ENCODE data around the gene C10orf53.
"Not testable (repeated sequence)": the region's sequence is repeated elsewhere in the genome, so short reads cannot be mapped to it uniquely, and the experiment has no call there.

C10orf53 gene

DNA sequence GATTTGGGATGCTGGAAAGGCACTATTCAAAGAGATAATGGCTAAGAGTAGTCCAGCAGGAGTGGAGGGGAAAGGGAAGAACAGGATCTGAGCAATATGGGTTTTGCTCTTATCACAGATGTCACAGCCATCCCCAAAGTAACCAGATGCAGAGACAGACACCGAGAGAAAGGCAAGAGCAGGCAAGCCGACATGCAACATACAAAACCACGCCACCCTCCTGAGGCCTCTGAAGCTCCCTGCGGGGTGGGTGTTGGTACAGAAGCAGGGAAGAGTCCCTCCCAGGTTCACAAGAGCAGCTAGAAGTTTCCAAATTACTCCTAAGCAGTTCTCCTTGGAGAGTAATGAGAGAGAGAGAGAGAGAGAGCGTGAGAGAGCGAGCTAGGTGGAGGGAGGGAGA is 10.8 kb upstream of the C10orf53 start:
- no peak overlapping the region for H3K4me3 ChIP-seq (ENCODE audit: low read depth, low read length)
- POLR2A ChIA-PET: no interaction called here
- H3K4me1 ChIP-seq (ENCODE audit: control insufficient read depth, insufficient read depth, low read length): no peaks in the 10 kb centered on the region
- TF ChIP-seq ZNF664 (tag by site-specific recombination; IDR thresholded peaks at IDR 0.05): no peak
- no peak for TF ChIP-seq ZNF394 (tag by site-specific recombination; IDR thresholded peaks at IDR 0.05; ENCODE audit: borderline replicate concordance)
- TF ChIP-seq ZNF169 (tag by site-specific recombination; IDR thresholded peaks at IDR 0.05): no peak
- TF ChIP-seq ZNF530 (tag by site-specific recombination; IDR thresholded peaks at IDR 0.05; ENCODE audit: low read depth): no peak
- TF ChIP-seq, protein P1, sequence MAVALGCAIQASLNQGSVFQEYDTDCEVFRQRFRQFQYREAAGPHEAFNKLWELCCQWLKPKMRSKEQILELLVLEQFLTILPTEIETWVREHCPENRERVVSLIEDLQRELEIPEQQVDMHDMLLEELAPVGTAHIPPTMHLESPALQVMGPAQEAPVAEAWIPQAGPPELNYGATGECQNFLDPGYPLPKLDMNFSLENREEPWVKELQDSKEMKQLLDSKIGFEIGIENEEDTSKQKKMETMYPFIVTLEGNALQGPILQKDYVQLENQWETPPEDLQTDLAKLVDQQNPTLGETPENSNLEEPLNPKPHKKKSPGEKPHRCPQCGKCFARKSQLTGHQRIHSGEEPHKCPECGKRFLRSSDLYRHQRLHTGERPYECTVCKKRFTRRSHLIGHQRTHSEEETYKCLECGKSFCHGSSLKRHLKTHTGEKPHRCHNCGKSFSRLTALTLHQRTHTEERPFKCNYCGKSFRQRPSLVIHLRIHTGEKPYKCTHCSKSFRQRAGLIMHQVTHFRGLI (tag by site-specific recombination; IDR thresholded peaks at IDR 0.05): no peak
- no peak for TF ChIP-seq ZNF404 (tag by site-specific recombination; IDR thresholded peaks at IDR 0.05)
- no peak for TF ChIP-seq ZNF223 (tag by site-specific recombination; IDR thresholded peaks at IDR 0.05)
- no peak for TF ChIP-seq ZSCAN23 (tag by site-specific recombination; IDR thresholded peaks at IDR 0.05)
- no peak for TF ChIP-seq ZFP3 (tag by site-specific recombination; IDR thresholded peaks at IDR 0.05; ENCODE audit: low read depth)
- TF ChIP-seq, protein P2, sequence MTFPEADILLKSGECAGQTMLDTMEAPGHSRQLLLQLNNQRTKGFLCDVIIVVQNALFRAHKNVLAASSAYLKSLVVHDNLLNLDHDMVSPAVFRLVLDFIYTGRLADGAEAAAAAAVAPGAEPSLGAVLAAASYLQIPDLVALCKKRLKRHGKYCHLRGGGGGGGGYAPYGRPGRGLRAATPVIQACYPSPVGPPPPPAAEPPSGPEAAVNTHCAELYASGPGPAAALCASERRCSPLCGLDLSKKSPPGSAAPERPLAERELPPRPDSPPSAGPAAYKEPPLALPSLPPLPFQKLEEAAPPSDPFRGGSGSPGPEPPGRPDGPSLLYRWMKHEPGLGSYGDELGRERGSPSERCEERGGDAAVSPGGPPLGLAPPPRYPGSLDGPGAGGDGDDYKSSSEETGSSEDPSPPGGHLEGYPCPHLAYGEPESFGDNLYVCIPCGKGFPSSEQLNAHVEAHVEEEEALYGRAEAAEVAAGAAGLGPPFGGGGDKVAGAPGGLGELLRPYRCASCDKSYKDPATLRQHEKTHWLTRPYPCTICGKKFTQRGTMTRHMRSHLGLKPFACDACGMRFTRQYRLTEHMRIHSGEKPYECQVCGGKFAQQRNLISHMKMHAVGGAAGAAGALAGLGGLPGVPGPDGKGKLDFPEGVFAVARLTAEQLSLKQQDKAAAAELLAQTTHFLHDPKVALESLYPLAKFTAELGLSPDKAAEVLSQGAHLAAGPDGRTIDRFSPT (tag by site-specific recombination; IDR thresholded peaks at IDR 0.05): no peak
- H3K27ac ChIP-seq (ENCODE audit: extremely low read depth, low read depth, low read length): no peak overlapping the region
- no peaks in the 10 kb centered on the region for H3K36me3 ChIP-seq (ENCODE audit: control insufficient read depth in 2 of 2, insufficient read depth in 1 of 2, low read length in 2 of 2)
- H3K9me3 ChIP-seq (ENCODE audit: control insufficient read depth, insufficient read depth, low read depth, low read length): no peaks in the 10 kb centered on the region
- CTCF ChIA-PET: no interaction called here

DNA sequence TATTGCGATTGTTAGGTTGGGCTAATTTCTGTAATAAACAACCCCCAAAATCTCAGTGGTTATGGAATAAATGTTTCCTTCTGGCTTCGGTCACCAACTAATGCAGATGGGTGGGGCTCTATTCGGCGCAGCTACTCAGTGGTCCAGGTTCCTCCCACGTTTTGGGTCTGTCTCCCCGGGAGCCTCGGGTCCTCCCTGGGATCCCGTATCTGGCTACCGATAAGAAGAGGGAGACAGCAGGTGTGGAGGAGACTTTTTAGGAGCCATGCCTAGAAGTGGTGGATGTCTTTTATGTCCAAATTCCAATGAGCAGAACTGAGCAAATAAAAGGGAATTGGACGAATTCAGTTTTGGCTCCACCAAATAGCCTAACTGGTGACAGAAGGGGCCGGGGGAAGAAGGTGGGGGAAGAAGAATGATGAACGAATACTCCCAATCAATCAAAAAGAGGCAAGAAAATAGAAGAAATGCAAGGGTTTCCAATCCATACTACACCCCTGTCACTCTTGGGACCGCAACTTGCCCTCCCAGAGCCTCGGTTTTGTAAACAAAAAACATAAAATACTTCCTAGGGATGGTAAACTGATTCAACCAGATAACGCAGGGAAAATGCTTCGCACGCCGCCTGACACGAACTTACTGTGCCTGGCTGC is 498 bp upstream of the C10orf53 start:
- Histone ChIP-seq H3K36me3 (ENCODE audit: control insufficient read depth in 2 of 2, insufficient read depth in 1 of 2, low read length in 2 of 2) (no peaks in the 10 kb centered on the region), H3K4me3 (ENCODE audit: low read depth, low read length) (peak overlapping the region; percentile 29), H3K27ac (ENCODE audit: extremely low read depth, low read depth, low read length) (no peak overlapping the region), H3K4me1 (ENCODE audit: control insufficient read depth, insufficient read depth, low read length) (peaks cover 3% of the 10 kb centered on the region; the same call in 1 of the 2 replicates), H3K9me3 (ENCODE audit: control insufficient read depth, insufficient read depth, low read depth, low read length) (no peaks in the 10 kb centered on the region)
- CTCF ChIA-PET: no interaction called here
- POLR2A ChIA-PET: no interaction called here
- no peak for TF ChIP-seq GLIS1 (tag by site-specific recombination; IDR thresholded peaks at IDR 0.05)
- peak; percentile 72 for TF ChIP-seq ZNF335 (tag by site-specific recombination; conservative IDR thresholded peaks at IDR 0.05)
- no peak for TF ChIP-seq ZNF274 (IDR thresholded peaks at IDR 0.05; ENCODE audit: low read length)
- TF ChIP-seq ZNF274 (tag by site-specific recombination; IDR thresholded peaks at IDR 0.05; ENCODE audit: borderline replicate concordance): no peak
- TF ChIP-seq KLF10 (tag by site-specific recombination; IDR thresholded peaks at IDR 0.05): no peak
- TF ChIP-seq ZBTB17 (tag by site-specific recombination; IDR thresholded peaks at IDR 0.05): 0 out of 2 replicates have a peak, but pooled peaks have one; percentile 17
- peak; percentile 66; the same call in 1 of the 2 replicates for TF ChIP-seq ZNF600 (tag by site-specific recombination; IDR thresholded peaks at IDR 0.05)
- no peak for TF ChIP-seq ZNF157 (tag by site-specific recombination; IDR thresholded peaks at IDR 0.05)

GRCh38 chr10:49682449-49682848 is 3.0 kb downstream of the C10orf53 start:
- POLR2A ChIA-PET; H3K4me3 ChIP-seq (ENCODE audit: low read depth, low read length); H3K9me3 ChIP-seq (ENCODE audit: control insufficient read depth, insufficient read depth, low read depth, low read length); H3K4me1 ChIP-seq (ENCODE audit: control insufficient read depth, insufficient read depth, low read length); H3K36me3 ChIP-seq (ENCODE audit: control insufficient read depth in 2 of 2, insufficient read depth in 1 of 2, low read length in 2 of 2); H3K27ac ChIP-seq (ENCODE audit: extremely low read depth, low read depth, low read length); CTCF ChIA-PET: not testable (repeated sequence)
